Loucy (cell line): Measurements from ENCODE around the gene GPAM.

ENCODE experiments used
- EZH2phosphoT487 ChIP-seq: fragments of 200-600 bp; IDR thresholded peaks from 2 replicates; pipeline ENCODE4 v1.6.1; 2018; ENCODE audit warnings: antibody characterized with exemption, mild to moderate bottlenecking, moderate library complexity, borderline replicate concordance
- TF ChIP-seq, protein P1 (sequence below): fragments of 200-600 bp; sonication (generic); conservative IDR thresholded peaks from 2 replicates; pipeline ENCODE4 v1.5.1; 2014; ENCODE audit warnings: mild to moderate bottlenecking, antibody characterized with exemption, low read length

DNA sequence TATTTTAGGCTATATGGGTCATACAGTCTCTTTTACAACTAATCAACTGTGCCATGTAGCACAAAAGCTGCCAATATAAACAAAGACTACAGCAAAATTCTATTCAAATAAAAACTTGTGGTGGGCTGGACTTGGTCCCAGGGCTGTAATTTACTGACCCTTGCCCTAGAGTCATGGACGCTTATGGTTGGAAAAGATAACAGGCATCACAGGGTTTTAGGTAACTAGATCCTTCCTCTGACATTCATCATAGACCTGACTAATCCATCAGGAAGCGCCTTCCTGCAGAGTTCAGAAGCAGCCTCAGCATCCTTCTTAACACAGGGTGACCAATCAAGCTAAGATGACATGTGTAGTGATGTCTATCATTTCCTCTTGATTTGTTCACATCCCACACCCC lies 40.2 kb upstream of the GPAM start:
- TF ChIP-seq, protein P1, sequence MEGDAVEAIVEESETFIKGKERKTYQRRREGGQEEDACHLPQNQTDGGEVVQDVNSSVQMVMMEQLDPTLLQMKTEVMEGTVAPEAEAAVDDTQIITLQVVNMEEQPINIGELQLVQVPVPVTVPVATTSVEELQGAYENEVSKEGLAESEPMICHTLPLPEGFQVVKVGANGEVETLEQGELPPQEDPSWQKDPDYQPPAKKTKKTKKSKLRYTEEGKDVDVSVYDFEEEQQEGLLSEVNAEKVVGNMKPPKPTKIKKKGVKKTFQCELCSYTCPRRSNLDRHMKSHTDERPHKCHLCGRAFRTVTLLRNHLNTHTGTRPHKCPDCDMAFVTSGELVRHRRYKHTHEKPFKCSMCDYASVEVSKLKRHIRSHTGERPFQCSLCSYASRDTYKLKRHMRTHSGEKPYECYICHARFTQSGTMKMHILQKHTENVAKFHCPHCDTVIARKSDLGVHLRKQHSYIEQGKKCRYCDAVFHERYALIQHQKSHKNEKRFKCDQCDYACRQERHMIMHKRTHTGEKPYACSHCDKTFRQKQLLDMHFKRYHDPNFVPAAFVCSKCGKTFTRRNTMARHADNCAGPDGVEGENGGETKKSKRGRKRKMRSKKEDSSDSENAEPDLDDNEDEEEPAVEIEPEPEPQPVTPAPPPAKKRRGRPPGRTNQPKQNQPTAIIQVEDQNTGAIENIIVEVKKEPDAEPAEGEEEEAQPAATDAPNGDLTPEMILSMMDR, result no peak
- no peak for TF ChIP-seq EZH2phosphoT487
